ENCODE measurements around the gene EPHB1.

Gene EPHB1

GRCh38 chr3:134985864-134986715, 191.0 kb downstream of the EPHB1 start:
- no peak for TF ChIP-seq CTCF (IDR thresholded peaks at IDR 0.05)

- no peak for TF ChIP-seq CTCF (IDR thresholded peaks at IDR 0.05)
Observed at GRCh38 chr3:134988666-134989065, 193.6 kb downstream of the EPHB1 start.

- TF ChIP-seq CTCF (IDR thresholded peaks at IDR 0.05): no peak
Observed at GRCh38 chr3:134991003-134991402, 195.9 kb downstream of the EPHB1 start.

GRCh38 chr3:134991472-134992010, 196.5 kb downstream of the EPHB1 start:
- TF ChIP-seq CTCF (IDR thresholded peaks at IDR 0.05): no peak

- TF ChIP-seq CTCF (IDR thresholded peaks at IDR 0.05): no peak
Observed at GRCh38 chr3:134992180-134992579, 197.1 kb downstream of the EPHB1 start.

- no peak for TF ChIP-seq CTCF (IDR thresholded peaks at IDR 0.05)
Observed at GRCh38 chr3:134992586-134992985, 197.5 kb downstream of the EPHB1 start.

- TF ChIP-seq CTCF (IDR thresholded peaks at IDR 0.05): no peak
Observed at GRCh38 chr3:134993011-134993410, 198.0 kb downstream of the EPHB1 start.
